ENCODE results near the gene PAPPA2. TPM values are rescaled to one million over a fixed set of nuclear protein-coding genes. Genes with fewer than 3 reads are reported as not detected.

PAPPA2 gene
- polyA plus RNA-seq, 1 donor: 1.4 TPM

DNA sequence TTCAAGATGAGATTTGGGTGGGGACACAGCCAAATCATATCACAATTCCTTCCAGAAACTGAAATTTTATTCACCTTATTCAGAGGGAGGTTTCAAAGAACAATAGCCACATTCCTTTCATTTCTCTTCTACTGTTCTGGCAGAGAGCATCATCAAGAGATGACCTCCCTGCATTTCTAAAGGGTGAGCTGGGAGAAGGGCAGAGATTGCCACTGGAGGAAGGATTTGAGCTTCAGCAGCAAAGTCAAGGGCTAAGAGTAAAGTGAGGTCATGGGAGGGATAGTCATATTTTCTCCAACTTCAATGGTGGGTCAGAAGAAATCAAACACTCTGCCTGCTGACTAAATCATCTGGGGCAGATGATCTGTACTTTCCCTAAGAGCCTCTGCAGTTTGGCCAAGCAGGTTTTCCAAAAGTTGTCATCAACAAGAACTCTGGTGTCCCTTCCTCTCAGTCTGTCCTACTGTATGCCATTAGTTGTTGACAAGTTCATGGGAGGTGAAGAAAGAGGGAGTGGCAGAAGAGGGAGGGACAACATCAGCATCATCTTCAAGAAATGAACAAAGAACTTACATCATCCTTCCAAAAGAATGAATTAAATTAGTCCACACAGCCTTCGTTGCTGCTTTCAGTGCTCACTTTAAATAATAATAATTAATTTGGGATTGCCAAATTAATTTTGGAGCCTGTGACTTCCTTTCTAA, 403.2 kb downstream of the PAPPA2 start:
- 83% methylated on average over 1 of the region's 1 CpG for WGBS (ENCODE audit: insufficient coverage, low lambda C conversion rate)
- no peak for DNase-seq

DNA sequence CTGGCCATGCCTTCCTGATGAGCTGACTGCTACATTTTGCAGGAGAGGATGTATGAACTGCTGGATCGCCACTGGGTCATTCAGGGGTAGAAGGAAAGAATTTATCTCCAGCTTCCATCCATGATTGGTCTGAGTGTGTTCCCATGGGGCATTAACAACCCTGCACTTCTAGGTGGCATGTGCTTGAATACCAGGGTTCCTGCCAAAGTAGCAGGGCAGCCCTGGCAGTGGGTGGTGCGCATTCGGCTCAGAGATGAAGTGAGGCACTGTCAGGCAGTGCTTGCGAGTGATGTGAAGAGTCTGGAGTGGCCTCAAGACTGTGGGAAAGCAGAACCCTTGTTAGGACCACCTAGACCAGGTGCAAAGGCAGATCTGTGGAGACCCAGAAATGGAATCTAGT, 406.6 kb downstream of the PAPPA2 start:
- no peaks in the 10 kb centered on the region for H3K27me3 ChIP-seq (ENCODE audit: control insufficient read depth, insufficient read depth, low read length)
- no peak overlapping the region for H3K27ac ChIP-seq (ENCODE audit: low read length)
- H3K9me3 ChIP-seq (ENCODE audit: control insufficient read depth, low read depth, low read length): no peaks in the 10 kb centered on the region
- no peak overlapping the region for H3K4me3 ChIP-seq (ENCODE audit: low read length)
- WGBS (ENCODE audit: insufficient coverage, low lambda C conversion rate): no CpG with 5 or more reads among the region's 4 CpGs
- H3K36me3 ChIP-seq (ENCODE audit: control insufficient read depth, insufficient read depth, low read length): no peaks in the 10 kb centered on the region
- no peak for DNase-seq
- H3K4me1 ChIP-seq (ENCODE audit: control insufficient read depth, insufficient read depth, low read length): no peaks in the 10 kb centered on the region

More for the DNA sequence above, 403.2 kb downstream of the PAPPA2 start:
- Histone ChIP-seq H3K27ac (ENCODE audit: low read length) (no peak overlapping the region), H3K9me3 (ENCODE audit: control insufficient read depth, low read depth, low read length) (no peaks in the 10 kb centered on the region), H3K36me3 (ENCODE audit: control insufficient read depth, insufficient read depth, low read length) (no peaks in the 10 kb centered on the region), H3K4me1 (ENCODE audit: control insufficient read depth, insufficient read depth, low read length) (no peaks in the 10 kb centered on the region), H3K27me3 (ENCODE audit: control insufficient read depth, insufficient read depth, low read length) (no peaks in the 10 kb centered on the region), H3K4me3 (ENCODE audit: low read length) (no peak overlapping the region)

DNA sequence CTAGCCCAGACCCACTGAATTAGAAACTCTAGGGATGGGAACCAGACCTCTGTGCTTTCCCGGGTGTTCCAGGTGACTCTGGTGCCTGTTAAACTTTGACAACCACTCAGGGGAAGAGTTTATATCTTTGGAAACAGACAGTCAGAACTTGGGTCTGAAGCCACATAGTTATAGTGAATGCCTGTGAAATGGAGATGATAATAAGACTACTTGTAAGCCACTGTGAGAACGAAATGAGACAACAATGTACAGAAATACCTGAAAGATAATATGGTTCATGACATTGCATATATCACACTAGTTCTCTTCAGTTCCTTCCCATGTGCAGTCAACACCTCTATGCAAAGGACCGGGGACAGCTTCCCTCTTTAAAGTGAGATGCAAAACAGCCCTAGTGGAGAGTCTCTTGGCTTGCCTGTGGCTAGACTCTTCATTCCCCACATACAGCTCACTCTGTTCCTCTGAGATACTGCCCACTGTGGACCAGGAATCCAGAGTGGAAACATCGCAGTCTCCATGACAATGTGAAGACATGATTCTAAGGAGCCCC, 414.1 kb downstream of the PAPPA2 start:
- H3K27me3 ChIP-seq (ENCODE audit: control insufficient read depth, insufficient read depth, low read length): no peaks in the 10 kb centered on the region
- no peak overlapping the region for H3K27ac ChIP-seq (ENCODE audit: low read length)
- no peaks in the 10 kb centered on the region for H3K36me3 ChIP-seq (ENCODE audit: control insufficient read depth, insufficient read depth, low read length)
- 100% methylated on average over 1 of the region's 4 CpGs for WGBS (ENCODE audit: insufficient coverage, low lambda C conversion rate)
- H3K4me1 ChIP-seq (ENCODE audit: control insufficient read depth, insufficient read depth, low read length): no peaks in the 10 kb centered on the region
- no peak for DNase-seq
- no peaks in the 10 kb centered on the region for H3K9me3 ChIP-seq (ENCODE audit: control insufficient read depth, low read depth, low read length)
- H3K4me3 ChIP-seq (ENCODE audit: low read length): no peak overlapping the region

DNA sequence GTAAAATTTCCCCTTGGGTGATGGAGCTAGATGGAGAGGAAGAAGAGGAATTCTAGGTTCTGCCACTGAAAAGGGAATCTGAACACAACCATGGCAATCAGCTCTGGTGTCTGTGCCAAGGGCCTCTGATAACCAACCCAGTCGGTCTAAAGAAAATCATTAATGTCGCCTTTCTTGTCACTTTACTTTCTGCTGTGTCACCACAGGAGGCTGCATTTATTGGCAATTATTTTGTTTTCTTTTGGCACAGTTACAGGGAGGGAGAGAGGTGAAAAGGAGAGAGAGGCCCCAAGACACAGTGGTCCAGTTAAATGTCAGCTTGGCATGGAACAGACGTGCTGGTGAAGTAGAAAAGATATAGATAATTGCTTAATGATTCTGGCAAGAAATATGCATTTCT, 414.6 kb downstream of the PAPPA2 start:
- no peak for DNase-seq
- 80% methylated on average over 1 of the region's 3 CpGs for WGBS (ENCODE audit: insufficient coverage, low lambda C conversion rate)
- no peaks in the 10 kb centered on the region for H3K36me3 ChIP-seq (ENCODE audit: control insufficient read depth, insufficient read depth, low read length)
- no peaks in the 10 kb centered on the region for H3K4me1 ChIP-seq (ENCODE audit: control insufficient read depth, insufficient read depth, low read length)
- H3K27me3 ChIP-seq (ENCODE audit: control insufficient read depth, insufficient read depth, low read length): no peaks in the 10 kb centered on the region
- no peak overlapping the region for H3K4me3 ChIP-seq (ENCODE audit: low read length)
- H3K9me3 ChIP-seq (ENCODE audit: control insufficient read depth, low read depth, low read length): no peaks in the 10 kb centered on the region
- no peak overlapping the region for H3K27ac ChIP-seq (ENCODE audit: low read length)

DNA sequence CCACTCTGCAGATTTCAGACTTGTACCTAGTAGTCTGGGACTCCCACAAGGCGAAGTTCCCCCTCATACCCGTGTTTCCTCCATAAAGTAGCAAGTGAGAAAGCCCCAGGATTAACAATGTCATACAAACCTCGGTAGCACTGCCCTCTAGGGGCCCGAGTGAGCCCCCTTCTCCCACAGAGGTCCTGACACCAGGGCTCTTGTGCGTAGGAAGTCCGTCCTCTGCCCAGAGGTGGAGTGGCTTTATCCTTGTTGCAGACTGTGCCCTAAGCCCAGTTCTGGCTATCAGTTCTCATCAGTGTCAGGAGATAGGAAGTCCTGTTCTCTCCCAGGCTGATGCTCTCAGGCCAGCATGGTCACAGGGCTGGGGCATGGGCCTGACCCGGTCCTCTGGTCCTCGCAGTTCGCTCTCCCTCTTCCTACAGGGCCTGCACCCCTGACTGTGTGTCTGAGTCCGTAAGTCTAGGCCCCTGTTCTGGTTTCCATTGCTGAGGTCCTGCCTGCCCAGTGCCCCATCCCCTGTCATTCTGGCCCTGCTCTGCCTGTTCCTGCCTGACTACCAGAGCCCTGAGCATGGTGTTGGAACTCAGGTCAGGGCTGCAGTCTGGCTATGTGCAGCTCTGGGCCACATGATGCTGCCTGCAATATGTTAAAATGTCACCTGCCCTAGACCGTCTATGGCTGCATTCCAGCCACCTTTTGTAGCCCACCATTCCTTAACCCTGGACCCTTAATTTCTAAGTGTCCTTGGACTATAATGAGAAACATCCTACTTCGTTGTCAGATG, 416.0 kb downstream of the PAPPA2 start:
- H3K4me1 ChIP-seq (ENCODE audit: control insufficient read depth, insufficient read depth, low read length): no peaks in the 10 kb centered on the region
- no peak for DNase-seq
- no peaks in the 10 kb centered on the region for H3K27me3 ChIP-seq (ENCODE audit: control insufficient read depth, insufficient read depth, low read length)
- H3K36me3 ChIP-seq (ENCODE audit: control insufficient read depth, insufficient read depth, low read length): no peaks in the 10 kb centered on the region
- no peak overlapping the region for H3K4me3 ChIP-seq (ENCODE audit: low read length)
- no CpG with 5 or more reads among the region's 12 CpGs for WGBS (ENCODE audit: insufficient coverage, low lambda C conversion rate)
- H3K9me3 ChIP-seq (ENCODE audit: control insufficient read depth, low read depth, low read length): no peaks in the 10 kb centered on the region
- no peak overlapping the region for H3K27ac ChIP-seq (ENCODE audit: low read length)

DNA sequence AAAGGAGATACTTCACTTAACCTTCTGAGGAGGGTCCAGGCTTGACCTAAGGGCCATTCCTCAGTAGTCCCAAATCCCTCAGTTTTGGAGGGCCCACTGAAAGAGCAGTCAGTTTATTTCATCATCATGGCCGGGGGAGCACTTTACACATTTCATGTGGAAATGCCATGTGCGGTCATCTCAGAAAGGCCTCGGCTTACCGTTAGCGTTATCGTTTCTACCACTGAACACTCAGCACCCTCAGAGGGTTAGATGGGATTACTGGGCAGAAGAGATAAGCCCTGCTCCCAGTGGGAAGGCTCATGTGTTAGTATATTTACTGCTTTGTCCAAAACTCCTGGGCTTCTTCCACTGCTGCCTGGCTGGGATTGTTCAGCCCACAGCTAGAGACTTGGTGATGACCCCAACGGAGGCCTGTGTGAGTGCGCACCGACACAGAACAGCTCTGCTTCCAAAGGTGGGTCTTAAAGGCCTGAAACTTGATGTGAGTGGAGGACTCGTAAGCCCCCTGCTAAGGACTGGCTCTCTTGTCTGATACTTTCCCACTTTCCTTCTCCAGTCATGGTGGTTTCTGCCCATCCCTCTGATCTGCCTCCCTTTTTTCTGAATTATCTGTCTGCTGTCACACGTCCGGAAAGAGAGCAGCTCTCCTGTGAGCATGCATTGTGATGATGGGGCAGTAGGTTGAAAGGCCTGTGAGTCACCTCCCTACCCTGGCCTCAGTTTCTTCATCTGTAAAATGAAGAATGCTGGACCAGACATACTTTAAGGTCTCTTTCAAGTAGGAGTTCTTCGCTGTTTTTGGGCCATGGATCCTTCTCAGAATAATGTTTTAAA, 417.0 kb downstream of the PAPPA2 start:
- H3K27me3 ChIP-seq (ENCODE audit: control insufficient read depth, insufficient read depth, low read length): no peaks in the 10 kb centered on the region
- H3K36me3 ChIP-seq (ENCODE audit: control insufficient read depth, insufficient read depth, low read length): no peaks in the 10 kb centered on the region
- WGBS (ENCODE audit: insufficient coverage, low lambda C conversion rate): no CpG with 5 or more reads among the region's 13 CpGs
- no peak overlapping the region for H3K4me3 ChIP-seq (ENCODE audit: low read length)
- no peaks in the 10 kb centered on the region for H3K4me1 ChIP-seq (ENCODE audit: control insufficient read depth, insufficient read depth, low read length)
- H3K27ac ChIP-seq (ENCODE audit: low read length): no peak overlapping the region
- no peak for DNase-seq
- H3K9me3 ChIP-seq (ENCODE audit: control insufficient read depth, low read depth, low read length): no peaks in the 10 kb centered on the region

DNA sequence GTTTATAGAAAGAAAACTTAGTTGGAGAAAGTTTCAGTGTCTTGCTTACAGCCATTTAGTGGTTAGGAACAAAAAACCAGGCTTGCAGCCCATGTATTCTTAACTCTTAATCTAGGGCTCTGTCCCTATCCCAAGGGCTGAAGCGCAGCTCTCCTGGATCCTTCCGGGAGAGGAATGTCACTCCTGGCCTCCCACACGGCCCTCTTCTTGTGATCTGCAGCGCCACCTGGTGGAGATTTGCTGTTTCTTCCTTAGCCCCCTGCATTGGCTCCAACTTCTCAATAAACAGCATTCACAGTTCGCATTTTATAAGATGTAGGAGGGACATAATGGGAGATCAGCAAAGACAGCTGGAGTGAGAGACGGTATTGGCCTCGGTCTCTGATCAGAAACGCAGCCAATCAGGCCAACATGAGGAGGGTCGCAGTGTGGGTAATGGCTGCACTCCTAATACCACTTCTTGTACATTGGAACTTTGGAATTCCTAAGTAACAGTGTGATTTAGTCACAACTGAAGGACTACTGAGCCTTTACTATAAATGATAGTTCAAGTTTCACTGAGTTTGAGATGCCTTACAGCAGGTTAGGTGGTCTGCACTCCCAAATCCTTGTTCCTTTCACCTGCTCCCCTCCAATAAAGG, 418.1 kb downstream of the PAPPA2 start:
- Histone ChIP-seq H3K4me3 (ENCODE audit: low read length) (no peak overlapping the region), H3K27me3 (ENCODE audit: control insufficient read depth, insufficient read depth, low read length) (no peaks in the 10 kb centered on the region), H3K36me3 (ENCODE audit: control insufficient read depth, insufficient read depth, low read length) (no peaks in the 10 kb centered on the region), H3K9me3 (ENCODE audit: control insufficient read depth, low read depth, low read length) (no peaks in the 10 kb centered on the region), H3K27ac (ENCODE audit: low read length) (no peak overlapping the region), H3K4me1 (ENCODE audit: control insufficient read depth, insufficient read depth, low read length) (no peaks in the 10 kb centered on the region)
- WGBS (ENCODE audit: insufficient coverage, low lambda C conversion rate): no CpG with 5 or more reads among the region's 9 CpGs
- DNase-seq: peak; percentile 45 to 60

DNA sequence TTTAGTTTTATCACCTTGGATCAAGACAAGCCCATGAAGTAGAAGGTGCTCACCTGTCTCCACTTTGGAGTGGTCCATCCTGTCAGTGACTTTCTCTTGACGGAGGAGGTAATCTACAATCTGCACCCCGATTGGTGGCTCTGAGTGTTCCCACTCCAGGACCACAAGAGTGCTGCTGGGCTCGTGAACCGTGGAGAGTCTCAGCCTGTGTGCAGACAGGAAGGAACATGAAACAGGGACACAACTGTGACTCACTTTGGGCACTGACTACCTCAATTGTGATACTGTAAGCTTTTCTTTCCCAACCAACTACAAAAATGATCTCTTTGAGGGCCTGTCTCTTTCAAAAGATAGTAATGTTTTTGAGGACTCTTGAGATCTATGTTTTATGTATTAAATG, 421.3 kb downstream of the PAPPA2 start:
- H3K9me3 ChIP-seq (ENCODE audit: control insufficient read depth, low read depth, low read length): no peaks in the 10 kb centered on the region
- no peaks in the 10 kb centered on the region for H3K36me3 ChIP-seq (ENCODE audit: control insufficient read depth, insufficient read depth, low read length)
- no peak overlapping the region for H3K4me3 ChIP-seq (ENCODE audit: low read length)
- whole genome bisulfite sequencing (ENCODE audit: insufficient coverage, low lambda C conversion rate): no CpG with 5 or more reads among the region's 4 CpGs
- no peaks in the 10 kb centered on the region for H3K4me1 ChIP-seq (ENCODE audit: control insufficient read depth, insufficient read depth, low read length)
- no peak for DNase-seq
- no peaks in the 10 kb centered on the region for H3K27me3 ChIP-seq (ENCODE audit: control insufficient read depth, insufficient read depth, low read length)
- no peak overlapping the region for H3K27ac ChIP-seq (ENCODE audit: low read length)

DNA sequence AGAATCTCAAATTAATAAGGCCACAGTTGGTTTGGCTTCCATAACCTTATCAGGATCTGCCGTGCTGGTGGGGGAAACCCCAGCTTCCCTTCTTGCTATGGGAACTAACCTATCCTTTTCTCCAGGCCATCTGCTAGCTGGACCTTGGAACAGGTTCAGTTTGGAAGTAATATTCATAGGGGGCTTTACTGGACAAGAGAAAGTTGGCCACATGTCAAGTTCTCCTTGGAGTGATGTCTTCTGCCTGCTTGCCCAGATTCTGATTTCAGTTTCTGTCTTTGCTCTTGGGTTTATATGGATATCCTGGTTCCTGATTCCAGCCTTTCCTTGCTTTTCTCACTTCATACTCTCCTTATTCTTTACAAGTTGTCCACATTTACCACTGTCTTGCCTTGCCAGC, 421.9 kb downstream of the PAPPA2 start:
- Histone ChIP-seq H3K9me3 (ENCODE audit: control insufficient read depth, low read depth, low read length) (no peaks in the 10 kb centered on the region), H3K4me1 (ENCODE audit: control insufficient read depth, insufficient read depth, low read length) (no peaks in the 10 kb centered on the region), H3K4me3 (ENCODE audit: low read length) (no peak overlapping the region), H3K36me3 (ENCODE audit: control insufficient read depth, insufficient read depth, low read length) (no peaks in the 10 kb centered on the region), H3K27ac (ENCODE audit: low read length) (no peak overlapping the region), H3K27me3 (ENCODE audit: control insufficient read depth, insufficient read depth, low read length) (no peaks in the 10 kb centered on the region)
- no CpG with 5 or more reads among the region's 1 CpG for WGBS (ENCODE audit: insufficient coverage, low lambda C conversion rate)
- DNase-seq: no peak

DNA sequence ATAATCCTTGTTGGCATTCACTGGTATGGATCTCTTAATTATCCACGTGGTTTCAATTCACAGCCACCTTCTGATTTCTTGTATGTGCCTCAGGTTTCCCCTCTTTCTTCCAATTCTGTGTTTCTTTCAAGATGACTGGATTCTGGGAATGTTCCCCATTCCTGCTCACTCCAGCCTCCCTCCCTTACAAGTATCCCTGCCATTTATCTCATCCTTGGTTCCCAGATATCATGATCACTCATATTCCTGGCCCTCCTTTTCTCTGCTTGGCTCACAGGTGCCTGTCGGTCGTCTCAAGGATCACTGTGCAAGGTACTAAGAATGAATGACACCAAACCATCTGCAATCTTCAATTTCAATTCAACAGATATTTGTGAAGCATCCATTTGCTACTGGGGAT, 422.4 kb downstream of the PAPPA2 start:
- Histone ChIP-seq H3K9me3 (ENCODE audit: control insufficient read depth, low read depth, low read length) (no peaks in the 10 kb centered on the region), H3K4me1 (ENCODE audit: control insufficient read depth, insufficient read depth, low read length) (no peaks in the 10 kb centered on the region), H3K36me3 (ENCODE audit: control insufficient read depth, insufficient read depth, low read length) (no peaks in the 10 kb centered on the region), H3K27me3 (ENCODE audit: control insufficient read depth, insufficient read depth, low read length) (no peaks in the 10 kb centered on the region), H3K27ac (ENCODE audit: low read length) (no peak overlapping the region), H3K4me3 (ENCODE audit: low read length) (no peak overlapping the region)
- no CpG with 5 or more reads among the region's 3 CpGs for WGBS (ENCODE audit: insufficient coverage, low lambda C conversion rate)
- no peak for DNase-seq

Data from large intestine (tissue), 3 donors.